WTC11 (cell line): ENCODE data around the gene TP63. TPM values are rescaled to one million over a fixed set of nuclear protein-coding genes. Genes with fewer than 3 reads are reported as not detected.

Experiments used
- ATAC-seq: fragments of 200-7000 bp; cut with Tn5 transposase; 2 replicates; pipeline ENCODE4 v1.10.0; 2021; ENCODE audit warnings: mild to moderate bottlenecking, moderate library complexity
- Bru-seq: library from RNA; stranded (reverse); fragments of 400-500 nt; gene quantifications from one replicate; lab custom pipeline; 2021; lab: Mats Ljungman, UMichigan
- CTCF ChIA-PET: fragments of 300-600 bp; sonication (Branson Sonifier 250); formaldehyde crosslinking; loops from one replicate; lab custom pipeline; 2021; ENCODE audit warnings: antibody characterized with exemption; lab: Charles Lee
- POLR2A ChIA-PET: fragments of 350-600 bp; sonication (Branson Sonifier 250); formaldehyde crosslinking; loops from one replicate; lab custom pipeline; 2021; ENCODE audit warnings: antibody characterized with exemption; lab: Charles Lee
- DNase-seq: peaks from one replicate; pipeline ENCODE4 v3.0.0; 2021; ENCODE audit warnings: low spot score
- H3K27ac Mint-ChIP-seq: 2 replicates; pipeline ENCODE4 v1.8.0; 2021; ENCODE audit warnings: mixed read lengths
- H3K27me3 Mint-ChIP-seq: 2 replicates; pipeline ENCODE4 v1.8.0; 2021; ENCODE audit warnings: low read depth, mild to moderate bottlenecking, moderate library complexity, mixed read lengths
- H3K36me3 Mint-ChIP-seq: 2 replicates; pipeline ENCODE4 v1.8.0; 2021; ENCODE audit warnings: mixed read lengths
- H3K4me1 Mint-ChIP-seq: 2 replicates; pipeline ENCODE4 v1.8.0; 2022; ENCODE audit warnings: mixed read lengths
- H3K4me3 Mint-ChIP-seq: 2 replicates; pipeline ENCODE4 v1.8.0; 2021; ENCODE audit warnings: mild to moderate bottlenecking, moderate library complexity, mixed read lengths
- H3K9me3 Mint-ChIP-seq: 2 replicates; pipeline ENCODE4 v1.8.0; 2021; ENCODE audit warnings: mixed read lengths
- ETV6 ChIP-seq: sonication (generic); formaldehyde crosslinking; IDR thresholded peaks from 2 replicates; pipeline ENCODE4 v1.8.1; 2022; ENCODE audit warnings: mild to moderate bottlenecking, missing genetic modification reagents
- GTF2I ChIP-seq: fragments of 250-450 bp; sonication (Bioruptor Pico); conservative IDR thresholded peaks from 2 replicates; pipeline ENCODE4 v1.4.0; 2021; ENCODE audit warnings: mild to moderate bottlenecking
- HMGA2 ChIP-seq: fragments of 250-450 bp; sonication (Bioruptor Pico); IDR thresholded peaks from 2 replicates; pipeline ENCODE4 v1.4.0; 2021; ENCODE audit warnings: mild to moderate bottlenecking, moderate library complexity
- KAT7 ChIP-seq: sonication (generic); formaldehyde crosslinking; IDR thresholded peaks from 2 replicates; pipeline ENCODE4 v1.8.1; 2023; ENCODE audit warnings: missing genetic modification reagents, mild to moderate bottlenecking, borderline replicate concordance
- MXD4 ChIP-seq: fragments of 250-450 bp; sonication (Bioruptor Pico); IDR thresholded peaks from 2 replicates; pipeline ENCODE4 v1.8.0; 2021; ENCODE audit warnings: mild to moderate bottlenecking, moderate library complexity, borderline replicate concordance
- NR3C1 ChIP-seq: sonication (generic); formaldehyde crosslinking; conservative IDR thresholded peaks from 2 replicates; pipeline ENCODE4 v1.8.1; 2023; ENCODE audit warnings: low read depth, mild to moderate bottlenecking, missing genetic modification reagents
- TEAD4 ChIP-seq: sonication (generic); formaldehyde crosslinking; IDR thresholded peaks from 2 replicates; pipeline ENCODE4 v1.8.0; 2022; ENCODE audit warnings: mild to moderate bottlenecking, missing genetic modification reagents
- ZBTB21 ChIP-seq: sonication (generic); formaldehyde crosslinking; IDR thresholded peaks from 2 replicates; pipeline ENCODE4 v1.8.1; 2023; ENCODE audit warnings: mild to moderate bottlenecking, missing genetic modification reagents, borderline replicate concordance
- ZNF232 ChIP-seq: sonication (generic); formaldehyde crosslinking; IDR thresholded peaks from 2 replicates; pipeline ENCODE4 v1.8.0; 2022; ENCODE audit warnings: mild to moderate bottlenecking, missing genetic modification reagents
- ZNF263 ChIP-seq: sonication (generic); formaldehyde crosslinking; IDR thresholded peaks from 2 replicates; pipeline ENCODE4 v1.8.1; 2022; ENCODE audit warnings: low read depth, mild to moderate bottlenecking, moderate library complexity, missing genetic modification reagents
- ZNF423 ChIP-seq: fragments of 250-450 bp; sonication (Bioruptor Pico); IDR thresholded peaks from 2 replicates; pipeline ENCODE4 v2.1.2; 2022; ENCODE audit warnings: mild to moderate bottlenecking, moderate library complexity
- ZNF671 ChIP-seq: fragments of 250-450 bp; sonication (Bioruptor Pico); IDR thresholded peaks from 2 replicates; pipeline ENCODE4 v1.8.0; 2021; ENCODE audit warnings: mild to moderate bottlenecking
- long read RNA-seq, 3 experiments: library from RNA in 1 of 3; library from capped mRNA in 1 of 3; library from polyadenylated mRNA in 1 of 3; unstranded in 2 of 3; stranded (forward) in 1 of 3; transcript quantifications; one replicate each; pipeline ENCODE4 v2.0.0, GENCODE V29; 2021
- total RNA-seq: library from RNA; stranded (reverse); gene quantifications from 3 replicates; pipeline ENCODE4 v1.2.3, GENCODE V29; 2021
- TF ChIP-seq, protein P1 (sequence below): sonication (generic); formaldehyde crosslinking; conservative IDR thresholded peaks from 2 replicates; pipeline ENCODE4 v1.8.1; 2022; ENCODE audit warnings: mild to moderate bottlenecking, missing genetic modification reagents
- TF ChIP-seq, protein P2 (sequence below): sonication (generic); formaldehyde crosslinking; IDR thresholded peaks from 2 replicates; pipeline ENCODE4 v1.8.1; 2022; ENCODE audit warnings: missing genetic modification reagents, borderline replicate concordance
- TF ChIP-seq, protein P3 (sequence below): sonication (generic); formaldehyde crosslinking; IDR thresholded peaks from 2 replicates; pipeline ENCODE4 v1.8.1; 2023; ENCODE audit warnings: mild to moderate bottlenecking, missing genetic modification reagents, borderline replicate concordance
- TF ChIP-seq, protein P4 (sequence below): fragments of 200-600 bp; IDR thresholded peaks from 2 replicates; pipeline ENCODE4 v1.8.0; 2022; ENCODE audit warnings: antibody characterized with exemption
- TF ChIP-seq, protein P5 (sequence below): sonication (generic); formaldehyde crosslinking; IDR thresholded peaks from 2 replicates; pipeline ENCODE4 v1.8.1; 2022; ENCODE audit warnings: low read depth, missing genetic modification reagents, borderline replicate concordance
- TF ChIP-seq, protein P6 (sequence below): sonication (generic); formaldehyde crosslinking; IDR thresholded peaks from 2 replicates; pipeline ENCODE4 v1.8.1; 2022; ENCODE audit warnings: mild to moderate bottlenecking, missing genetic modification reagents, moderate library complexity, borderline replicate concordance
- TF ChIP-seq, protein P7 (sequence below): fragments of 250-450 bp; sonication (Bioruptor Pico); IDR thresholded peaks from 2 replicates; pipeline ENCODE4 v1.9.0; 2021; ENCODE audit warnings: mild to moderate bottlenecking
- TF ChIP-seq, protein P8 (sequence below): sonication (generic); formaldehyde crosslinking; IDR thresholded peaks from 2 replicates; pipeline ENCODE4 v1.8.1; 2023; ENCODE audit warnings: mild to moderate bottlenecking, missing genetic modification reagents, moderate library complexity

The TP63 gene
- total RNA-seq (0.09 TPM in 1 of 3 replicates, not detected in the others), Bru-seq, nascent RNA (percentile 13 among the genes with signal in this experiment)
- long read RNA-seq, experiment 1, partial matches to known transcripts: 0 of 1 reads
- long read RNA-seq, experiment 1, other reads (novel, unspliced or antisense): 1 of 1 reads
- long read RNA-seq, experiment 2: 0 reads
- long read RNA-seq, experiment 3: 0 reads

DNA sequence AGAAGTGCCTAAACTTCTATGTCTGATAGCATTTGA, at the start of gene TP63:
TSS of gene TP63 (plus strand) at position 17 of the 36 bp plus-strand sequence. CDS start 127 bp downstream, outside the sequence.
- ChIA-PET POLR2A (no interaction called here), CTCF (no interaction called here)
- peaks cover 45% of the 10 kb centered on the region for H3K4me1 Mint-ChIP-seq
- H3K4me3 Mint-ChIP-seq: no peak within 1 kb of the TSS
- H3K27me3 Mint-ChIP-seq: no peaks in the 10 kb centered on the region
- H3K36me3 Mint-ChIP-seq: no peaks in the 10 kb centered on the region
- no peaks in the 10 kb centered on the region for H3K9me3 Mint-ChIP-seq
- TF ChIP-seq, protein P1, sequence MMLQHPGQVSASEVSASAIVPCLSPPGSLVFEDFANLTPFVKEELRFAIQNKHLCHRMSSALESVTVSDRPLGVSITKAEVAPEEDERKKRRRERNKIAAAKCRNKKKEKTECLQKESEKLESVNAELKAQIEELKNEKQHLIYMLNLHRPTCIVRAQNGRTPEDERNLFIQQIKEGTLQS (CRISPR knock-in tag): no peak
- TF ChIP-seq KAT7 (CRISPR knock-in tag): no peak
- no peak for TF ChIP-seq NR3C1 (CRISPR knock-in tag)
- no peak for TF ChIP-seq ZNF423 (CRISPR knock-in tag)
- TF ChIP-seq ZNF232 (CRISPR knock-in tag): no peak
- TF ChIP-seq, protein P2, sequence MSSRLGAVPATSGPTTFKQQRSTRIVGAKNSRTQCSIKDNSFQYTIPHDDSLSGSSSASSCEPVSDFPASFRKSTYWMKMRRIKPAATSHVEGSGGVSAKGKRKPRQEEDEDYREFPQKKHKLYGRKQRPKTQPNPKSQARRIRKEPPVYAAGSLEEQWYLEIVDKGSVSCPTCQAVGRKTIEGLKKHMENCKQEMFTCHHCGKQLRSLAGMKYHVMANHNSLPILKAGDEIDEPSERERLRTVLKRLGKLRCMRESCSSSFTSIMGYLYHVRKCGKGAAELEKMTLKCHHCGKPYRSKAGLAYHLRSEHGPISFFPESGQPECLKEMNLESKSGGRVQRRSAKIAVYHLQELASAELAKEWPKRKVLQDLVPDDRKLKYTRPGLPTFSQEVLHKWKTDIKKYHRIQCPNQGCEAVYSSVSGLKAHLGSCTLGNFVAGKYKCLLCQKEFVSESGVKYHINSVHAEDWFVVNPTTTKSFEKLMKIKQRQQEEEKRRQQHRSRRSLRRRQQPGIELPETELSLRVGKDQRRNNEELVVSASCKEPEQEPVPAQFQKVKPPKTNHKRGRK (CRISPR knock-in tag): no peak
- TF ChIP-seq, protein P3, sequence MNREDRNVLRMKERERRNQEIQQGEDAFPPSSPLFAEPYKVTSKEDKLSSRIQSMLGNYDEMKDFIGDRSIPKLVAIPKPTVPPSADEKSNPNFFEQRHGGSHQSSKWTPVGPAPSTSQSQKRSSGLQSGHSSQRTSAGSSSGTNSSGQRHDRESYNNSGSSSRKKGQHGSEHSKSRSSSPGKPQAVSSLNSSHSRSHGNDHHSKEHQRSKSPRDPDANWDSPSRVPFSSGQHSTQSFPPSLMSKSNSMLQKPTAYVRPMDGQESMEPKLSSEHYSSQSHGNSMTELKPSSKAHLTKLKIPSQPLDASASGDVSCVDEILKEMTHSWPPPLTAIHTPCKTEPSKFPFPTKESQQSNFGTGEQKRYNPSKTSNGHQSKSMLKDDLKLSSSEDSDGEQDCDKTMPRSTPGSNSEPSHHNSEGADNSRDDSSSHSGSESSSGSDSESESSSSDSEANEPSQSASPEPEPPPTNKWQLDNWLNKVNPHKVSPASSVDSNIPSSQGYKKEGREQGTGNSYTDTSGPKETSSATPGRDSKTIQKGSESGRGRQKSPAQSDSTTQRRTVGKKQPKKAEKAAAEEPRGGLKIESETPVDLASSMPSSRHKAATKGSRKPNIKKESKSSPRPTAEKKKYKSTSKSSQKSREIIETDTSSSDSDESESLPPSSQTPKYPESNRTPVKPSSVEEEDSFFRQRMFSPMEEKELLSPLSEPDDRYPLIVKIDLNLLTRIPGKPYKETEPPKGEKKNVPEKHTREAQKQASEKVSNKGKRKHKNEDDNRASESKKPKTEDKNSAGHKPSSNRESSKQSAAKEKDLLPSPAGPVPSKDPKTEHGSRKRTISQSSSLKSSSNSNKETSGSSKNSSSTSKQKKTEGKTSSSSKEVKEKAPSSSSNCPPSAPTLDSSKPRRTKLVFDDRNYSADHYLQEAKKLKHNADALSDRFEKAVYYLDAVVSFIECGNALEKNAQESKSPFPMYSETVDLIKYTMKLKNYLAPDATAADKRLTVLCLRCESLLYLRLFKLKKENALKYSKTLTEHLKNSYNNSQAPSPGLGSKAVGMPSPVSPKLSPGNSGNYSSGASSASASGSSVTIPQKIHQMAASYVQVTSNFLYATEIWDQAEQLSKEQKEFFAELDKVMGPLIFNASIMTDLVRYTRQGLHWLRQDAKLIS (CRISPR knock-in tag): no peak
- no peak for TF ChIP-seq ZNF671 (CRISPR knock-in tag)
- TF ChIP-seq, protein P4, sequence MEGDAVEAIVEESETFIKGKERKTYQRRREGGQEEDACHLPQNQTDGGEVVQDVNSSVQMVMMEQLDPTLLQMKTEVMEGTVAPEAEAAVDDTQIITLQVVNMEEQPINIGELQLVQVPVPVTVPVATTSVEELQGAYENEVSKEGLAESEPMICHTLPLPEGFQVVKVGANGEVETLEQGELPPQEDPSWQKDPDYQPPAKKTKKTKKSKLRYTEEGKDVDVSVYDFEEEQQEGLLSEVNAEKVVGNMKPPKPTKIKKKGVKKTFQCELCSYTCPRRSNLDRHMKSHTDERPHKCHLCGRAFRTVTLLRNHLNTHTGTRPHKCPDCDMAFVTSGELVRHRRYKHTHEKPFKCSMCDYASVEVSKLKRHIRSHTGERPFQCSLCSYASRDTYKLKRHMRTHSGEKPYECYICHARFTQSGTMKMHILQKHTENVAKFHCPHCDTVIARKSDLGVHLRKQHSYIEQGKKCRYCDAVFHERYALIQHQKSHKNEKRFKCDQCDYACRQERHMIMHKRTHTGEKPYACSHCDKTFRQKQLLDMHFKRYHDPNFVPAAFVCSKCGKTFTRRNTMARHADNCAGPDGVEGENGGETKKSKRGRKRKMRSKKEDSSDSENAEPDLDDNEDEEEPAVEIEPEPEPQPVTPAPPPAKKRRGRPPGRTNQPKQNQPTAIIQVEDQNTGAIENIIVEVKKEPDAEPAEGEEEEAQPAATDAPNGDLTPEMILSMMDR: no peak
- TF ChIP-seq ZNF263 (CRISPR knock-in tag): no peak
- TF ChIP-seq MXD4: no peak
- ATAC-seq (no peak), DNase-seq (no peak)
- H3K27ac Mint-ChIP-seq: peak within 1 kb of the TSS; percentile 75; the same call in 1 of the 2 replicates

DNA sequence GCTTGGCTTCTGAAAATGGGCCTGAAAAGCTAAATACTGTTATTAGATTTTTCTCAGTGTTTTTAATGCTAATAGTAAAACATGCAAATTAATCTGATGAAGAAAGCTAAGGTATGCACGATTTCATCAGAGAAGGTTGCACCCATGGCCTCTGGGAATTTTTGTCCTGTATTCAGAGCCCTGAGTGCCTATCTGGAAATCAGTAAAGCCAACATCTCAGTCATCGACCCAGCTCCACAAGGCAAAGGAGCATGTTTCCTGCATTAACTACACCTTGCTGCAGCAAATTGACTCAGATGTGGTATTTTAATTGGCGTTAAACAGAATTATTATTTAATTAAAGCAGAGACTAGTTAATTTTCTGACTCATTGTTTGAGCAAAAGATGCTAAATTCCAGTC, 49.0 kb upstream of the TP63 start:
- Mint-ChIP-seq H3K36me3 (no peaks in the 10 kb centered on the region), H3K27ac (no peak overlapping the region), H3K27me3 (no peaks in the 10 kb centered on the region), H3K4me1 (no peaks in the 10 kb centered on the region), H3K9me3 (no peaks in the 10 kb centered on the region), H3K4me3 (no peak overlapping the region)
- POLR2A ChIA-PET: no interaction called here
- CTCF ChIA-PET: no interaction called here
- ATAC-seq (no peak), DNase-seq (no peak)
- TF ChIP-seq GTF2I: no peak
- TF ChIP-seq, protein P5, sequence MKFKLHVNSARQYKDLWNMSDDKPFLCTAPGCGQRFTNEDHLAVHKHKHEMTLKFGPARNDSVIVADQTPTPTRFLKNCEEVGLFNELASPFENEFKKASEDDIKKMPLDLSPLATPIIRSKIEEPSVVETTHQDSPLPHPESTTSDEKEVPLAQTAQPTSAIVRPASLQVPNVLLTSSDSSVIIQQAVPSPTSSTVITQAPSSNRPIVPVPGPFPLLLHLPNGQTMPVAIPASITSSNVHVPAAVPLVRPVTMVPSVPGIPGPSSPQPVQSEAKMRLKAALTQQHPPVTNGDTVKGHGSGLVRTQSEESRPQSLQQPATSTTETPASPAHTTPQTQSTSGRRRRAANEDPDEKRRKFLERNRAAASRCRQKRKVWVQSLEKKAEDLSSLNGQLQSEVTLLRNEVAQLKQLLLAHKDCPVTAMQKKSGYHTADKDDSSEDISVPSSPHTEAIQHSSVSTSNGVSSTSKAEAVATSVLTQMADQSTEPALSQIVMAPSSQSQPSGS (CRISPR knock-in tag): no peak
- TF ChIP-seq, protein P6, sequence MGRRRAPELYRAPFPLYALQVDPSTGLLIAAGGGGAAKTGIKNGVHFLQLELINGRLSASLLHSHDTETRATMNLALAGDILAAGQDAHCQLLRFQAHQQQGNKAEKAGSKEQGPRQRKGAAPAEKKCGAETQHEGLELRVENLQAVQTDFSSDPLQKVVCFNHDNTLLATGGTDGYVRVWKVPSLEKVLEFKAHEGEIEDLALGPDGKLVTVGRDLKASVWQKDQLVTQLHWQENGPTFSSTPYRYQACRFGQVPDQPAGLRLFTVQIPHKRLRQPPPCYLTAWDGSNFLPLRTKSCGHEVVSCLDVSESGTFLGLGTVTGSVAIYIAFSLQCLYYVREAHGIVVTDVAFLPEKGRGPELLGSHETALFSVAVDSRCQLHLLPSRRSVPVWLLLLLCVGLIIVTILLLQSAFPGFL (CRISPR knock-in tag): no peak
- TF ChIP-seq TEAD4 (CRISPR knock-in tag): no peak
- TF ChIP-seq MXD4: no peak
- TF ChIP-seq ZNF423 (CRISPR knock-in tag): no peak
- TF ChIP-seq, protein P1 (CRISPR knock-in tag): no peak
- TF ChIP-seq, protein P7, sequence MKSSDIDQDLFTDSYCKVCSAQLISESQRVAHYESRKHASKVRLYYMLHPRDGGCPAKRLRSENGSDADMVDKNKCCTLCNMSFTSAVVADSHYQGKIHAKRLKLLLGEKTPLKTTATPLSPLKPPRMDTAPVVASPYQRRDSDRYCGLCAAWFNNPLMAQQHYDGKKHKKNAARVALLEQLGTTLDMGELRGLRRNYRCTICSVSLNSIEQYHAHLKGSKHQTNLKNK (CRISPR knock-in tag): no peak
- no peak for TF ChIP-seq HMGA2 (CRISPR knock-in tag)
- TF ChIP-seq, protein P8, sequence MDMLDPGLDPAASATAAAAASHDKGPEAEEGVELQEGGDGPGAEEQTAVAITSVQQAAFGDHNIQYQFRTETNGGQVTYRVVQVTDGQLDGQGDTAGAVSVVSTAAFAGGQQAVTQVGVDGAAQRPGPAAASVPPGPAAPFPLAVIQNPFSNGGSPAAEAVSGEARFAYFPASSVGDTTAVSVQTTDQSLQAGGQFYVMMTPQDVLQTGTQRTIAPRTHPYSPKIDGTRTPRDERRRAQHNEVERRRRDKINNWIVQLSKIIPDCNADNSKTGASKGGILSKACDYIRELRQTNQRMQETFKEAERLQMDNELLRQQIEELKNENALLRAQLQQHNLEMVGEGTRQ (CRISPR knock-in tag): no peak
- no peak for TF ChIP-seq ETV6 (CRISPR knock-in tag)
- TF ChIP-seq ZBTB21 (CRISPR knock-in tag): no peak
